HepG2 (cell line): ENCODE results near the gene USF2. TPM values are rescaled to one million over a fixed set of nuclear protein-coding genes. Genes with fewer than 3 reads are reported as not detected.

Experiments used
- polyA plus RNA-seq, 8 experiments: library from polyadenylated mRNA; depleted of rRNA in 3 of 8; stranded (reverse) in 7 of 8; unstranded in 1 of 8; fragments of >200 nt; fragmentation: Illumina TruSeq in 4 of 8; extraction: Trizol in 4 of 8; gene quantifications; 2 replicates each; pipeline versions ENCODE4 v1.2.1 to v1.2.3, GENCODE V29; 2011 to 2016; ENCODE audit warnings: low read depth in 4 of 8, missing spikeins in 1 of 8, mixed read lengths in 1 of 8; ENCODE audit not compliant: insufficient read depth in 1 of 8
- total RNA-seq, 5 experiments: library from RNA; depleted of rRNA; stranded (reverse); fragments of >200 nt; fragmentation: Illumina TruSeq; extraction: Trizol; gene quantifications; 2 replicates each; pipeline ENCODE4 v1.2.3, GENCODE V29; 2016; ENCODE audit warnings: low read depth in 1 of 5
- TF ChIP-seq, protein P1 (sequence below): sonication (generic); formaldehyde crosslinking; IDR thresholded peaks from 2 replicates; pipeline ENCODE4 v1.4.0; 2020; ENCODE audit warnings: mild to moderate bottlenecking, missing genetic modification reagents
- TF ChIP-seq, protein P2 (sequence below): sonication (generic); formaldehyde crosslinking; IDR thresholded peaks from 2 replicates; pipeline ENCODE4 v1.5.1; 2020; ENCODE audit warnings: missing genetic modification reagents, mild to moderate bottlenecking, borderline replicate concordance

Gene USF2
- total and polyA plus RNA-seq, 2 of the 13 experiments (the other 11 are each of a cell fraction or from before 2014, with no cell fraction given), result 54.9 to 106 TPM

DNA sequence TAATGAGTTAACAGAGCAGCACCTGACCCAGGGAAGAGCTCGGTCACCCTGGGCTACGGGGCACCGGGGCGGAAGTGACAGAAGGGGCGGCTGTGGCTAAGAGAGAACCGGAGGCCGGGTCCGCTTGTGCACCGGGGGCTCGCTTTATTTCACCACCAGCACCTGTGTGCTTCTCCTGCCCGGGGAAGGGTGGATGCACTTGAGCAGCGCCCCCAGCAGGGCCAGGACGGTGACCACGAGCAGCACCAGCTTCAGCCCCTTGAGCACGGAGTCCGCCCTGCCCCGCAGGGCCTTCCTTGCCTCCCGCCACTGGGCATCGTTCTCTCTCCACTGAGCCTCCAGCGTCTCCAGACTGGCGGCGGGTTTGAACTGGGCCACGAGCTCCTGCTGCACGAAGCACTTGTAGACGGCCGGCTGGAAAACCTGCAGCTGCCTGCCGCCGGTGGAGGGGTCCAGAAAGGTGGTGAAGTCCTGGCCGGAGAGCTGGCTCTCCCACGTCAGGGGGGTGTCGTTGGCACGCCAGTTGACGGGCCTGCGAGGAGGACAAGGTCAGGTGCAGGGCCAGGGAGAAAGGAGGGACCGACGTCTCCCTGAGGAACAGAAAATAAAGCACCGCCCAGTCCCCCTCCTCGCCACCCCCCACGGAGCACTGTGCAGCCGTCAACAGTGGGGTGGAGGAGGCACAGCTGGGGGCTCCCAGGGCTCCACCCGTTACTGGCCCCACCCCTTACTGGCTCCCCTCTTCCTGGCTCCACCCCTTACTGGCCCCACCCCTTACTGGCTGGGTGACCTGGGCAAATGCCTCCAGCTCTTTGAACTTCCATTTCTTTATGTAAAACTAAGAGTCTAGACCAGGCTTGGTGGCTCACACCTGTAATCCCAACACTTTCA lies 43.8 kb upstream of the USF2 start (continued):
- TF ChIP-seq, protein P1, sequence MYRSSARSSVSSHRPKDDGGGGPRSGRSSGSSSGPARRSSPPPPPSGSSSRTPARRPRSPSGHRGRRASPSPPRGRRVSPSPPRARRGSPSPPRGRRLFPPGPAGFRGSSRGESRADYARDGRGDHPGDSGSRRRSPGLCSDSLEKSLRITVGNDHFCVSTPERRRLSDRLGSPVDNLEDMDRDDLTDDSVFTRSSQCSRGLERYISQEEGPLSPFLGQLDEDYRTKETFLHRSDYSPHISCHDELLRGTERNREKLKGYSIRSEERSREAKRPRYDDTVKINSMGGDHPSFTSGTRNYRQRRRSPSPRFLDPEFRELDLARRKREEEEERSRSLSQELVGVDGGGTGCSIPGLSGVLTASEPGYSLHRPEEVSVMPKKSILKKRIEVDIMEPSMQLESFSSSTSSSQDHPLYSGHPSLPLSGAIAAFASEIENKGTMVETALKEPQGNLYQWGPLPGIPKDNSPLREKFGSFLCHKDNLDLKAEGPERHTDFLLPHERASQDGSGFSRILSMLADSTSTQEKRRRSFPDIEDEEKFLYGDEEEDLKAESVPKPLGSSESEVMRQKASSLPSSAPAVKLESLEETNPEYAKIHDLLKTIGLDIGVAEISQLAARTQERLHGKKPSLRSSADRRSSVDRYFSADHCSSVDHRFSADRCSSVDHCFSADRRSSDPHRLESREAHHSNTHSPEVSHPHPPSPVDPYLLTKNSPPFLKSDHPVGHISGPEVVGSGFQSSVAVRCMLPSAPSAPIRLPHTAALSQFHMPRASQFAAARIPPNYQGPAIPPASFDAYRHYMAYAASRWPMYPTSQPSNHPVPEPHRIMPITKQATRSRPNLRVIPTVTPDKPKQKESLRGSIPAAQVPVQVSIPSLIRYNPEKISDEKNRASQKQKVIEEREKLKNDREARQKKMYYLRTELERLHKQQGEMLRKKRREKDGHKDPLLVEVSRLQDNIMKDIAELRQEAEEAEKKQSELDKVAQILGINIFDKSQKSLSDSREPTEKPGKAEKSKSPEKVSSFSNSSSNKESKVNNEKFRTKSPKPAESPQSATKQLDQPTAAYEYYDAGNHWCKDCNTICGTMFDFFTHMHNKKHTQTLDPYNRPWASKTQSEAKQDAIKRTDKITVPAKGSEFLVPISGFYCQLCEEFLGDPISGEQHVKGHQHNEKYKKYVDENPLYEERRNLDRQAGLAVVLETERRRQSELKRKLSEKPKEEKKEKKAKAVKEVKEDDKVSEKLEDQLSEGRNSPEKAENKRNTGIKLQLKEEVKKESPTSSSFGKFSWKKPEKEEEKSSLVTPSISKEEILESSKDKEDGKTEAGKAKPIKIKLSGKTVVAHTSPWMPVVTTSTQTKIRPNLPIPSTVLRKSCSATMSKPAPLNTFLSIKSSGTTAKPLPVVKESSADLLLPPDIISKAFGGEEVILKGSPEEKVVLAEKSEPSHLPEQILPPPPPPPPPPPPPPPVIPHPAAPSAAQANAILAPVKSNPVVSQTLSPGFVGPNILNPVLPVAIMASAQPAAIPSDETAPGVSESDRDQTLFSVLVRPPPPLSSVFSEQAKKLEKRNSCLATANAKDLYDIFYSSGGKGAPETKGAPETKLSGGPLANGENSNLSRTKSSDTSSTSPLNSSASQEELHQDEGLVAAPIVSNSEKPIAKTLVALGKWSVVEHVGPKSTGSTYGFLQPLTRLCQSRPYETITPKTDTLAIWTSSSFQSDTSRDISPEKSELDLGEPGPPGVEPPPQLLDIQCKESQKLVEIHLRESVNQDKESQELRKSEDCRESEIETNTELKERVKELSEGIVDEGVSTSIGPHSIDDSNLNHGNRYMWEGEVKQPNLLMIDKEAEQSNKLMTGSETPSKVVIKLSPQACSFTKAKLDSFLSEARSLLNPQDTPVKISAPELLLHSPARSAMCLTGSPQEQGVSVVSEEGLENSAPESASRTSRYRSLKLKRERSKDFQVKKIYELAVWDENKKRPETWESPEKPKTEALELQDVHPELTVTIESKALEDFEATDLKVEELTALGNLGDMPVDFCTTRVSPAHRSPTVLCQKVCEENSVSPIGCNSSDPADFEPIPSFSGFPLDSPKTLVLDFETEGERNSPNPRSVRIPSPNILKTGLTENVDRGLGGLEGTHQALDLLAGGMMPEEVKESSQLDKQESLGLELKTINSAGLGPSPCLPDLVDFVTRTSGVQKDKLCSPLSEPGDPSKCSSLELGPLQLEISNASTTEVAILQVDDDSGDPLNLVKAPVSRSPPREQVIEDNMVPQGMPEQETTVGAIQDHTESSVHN (CRISPR knock-in tag), result no peak
- TF ChIP-seq, protein P2, sequence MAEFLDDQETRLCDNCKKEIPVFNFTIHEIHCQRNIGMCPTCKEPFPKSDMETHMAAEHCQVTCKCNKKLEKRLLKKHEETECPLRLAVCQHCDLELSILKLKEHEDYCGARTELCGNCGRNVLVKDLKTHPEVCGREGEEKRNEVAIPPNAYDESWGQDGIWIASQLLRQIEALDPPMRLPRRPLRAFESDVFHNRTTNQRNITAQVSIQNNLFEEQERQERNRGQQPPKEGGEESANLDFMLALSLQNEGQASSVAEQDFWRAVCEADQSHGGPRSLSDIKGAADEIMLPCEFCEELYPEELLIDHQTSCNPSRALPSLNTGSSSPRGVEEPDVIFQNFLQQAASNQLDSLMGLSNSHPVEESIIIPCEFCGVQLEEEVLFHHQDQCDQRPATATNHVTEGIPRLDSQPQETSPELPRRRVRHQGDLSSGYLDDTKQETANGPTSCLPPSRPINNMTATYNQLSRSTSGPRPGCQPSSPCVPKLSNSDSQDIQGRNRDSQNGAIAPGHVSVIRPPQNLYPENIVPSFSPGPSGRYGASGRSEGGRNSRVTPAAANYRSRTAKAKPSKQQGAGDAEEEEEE (CRISPR knock-in tag), result no peak
